AG10803 (cell line): Measurements from ENCODE around the gene IGF1R.

Source experiments
- DNase-seq: peaks from one replicate; pipeline ENCODE4 v3.0.0; 2010; ENCODE audit warnings: low read depth
- H3K4me3 ChIP-seq: 2 replicates; pipeline ENCODE4 v1.5.1; 2011; ENCODE audit warnings: mild to moderate bottlenecking, low read length, control low read depth
- TF ChIP-seq, protein P1 (sequence below): conservative IDR thresholded peaks from 2 replicates; pipeline ENCODE4 v1.5.1; 2011; ENCODE audit warnings: mild to moderate bottlenecking, low read length, control low read depth, inconsistent platforms

Gene IGF1R

DNA sequence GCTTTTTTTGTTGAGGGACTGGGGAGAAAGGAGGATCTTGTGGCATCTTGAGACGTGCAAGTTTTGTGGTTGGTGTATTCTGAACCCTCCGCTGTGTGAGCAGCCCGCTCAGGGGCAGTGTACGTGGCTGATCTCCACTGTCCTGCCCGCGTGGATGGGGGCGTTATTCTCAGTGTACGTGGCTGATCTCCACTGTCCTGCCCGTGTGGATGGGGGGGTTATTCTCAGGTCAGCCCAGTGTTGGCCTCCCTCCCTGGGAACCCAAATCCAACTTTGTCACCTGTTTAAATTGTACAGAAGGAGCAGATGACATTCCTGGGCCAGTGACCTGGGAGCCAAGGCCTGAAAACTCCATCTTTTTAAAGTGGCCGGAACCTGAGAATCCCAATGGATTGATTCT lies 275.2 kb downstream of the IGF1R start:
- no peak for DNase-seq
- no peak overlapping the region for H3K4me3 ChIP-seq
- TF ChIP-seq, protein P1, sequence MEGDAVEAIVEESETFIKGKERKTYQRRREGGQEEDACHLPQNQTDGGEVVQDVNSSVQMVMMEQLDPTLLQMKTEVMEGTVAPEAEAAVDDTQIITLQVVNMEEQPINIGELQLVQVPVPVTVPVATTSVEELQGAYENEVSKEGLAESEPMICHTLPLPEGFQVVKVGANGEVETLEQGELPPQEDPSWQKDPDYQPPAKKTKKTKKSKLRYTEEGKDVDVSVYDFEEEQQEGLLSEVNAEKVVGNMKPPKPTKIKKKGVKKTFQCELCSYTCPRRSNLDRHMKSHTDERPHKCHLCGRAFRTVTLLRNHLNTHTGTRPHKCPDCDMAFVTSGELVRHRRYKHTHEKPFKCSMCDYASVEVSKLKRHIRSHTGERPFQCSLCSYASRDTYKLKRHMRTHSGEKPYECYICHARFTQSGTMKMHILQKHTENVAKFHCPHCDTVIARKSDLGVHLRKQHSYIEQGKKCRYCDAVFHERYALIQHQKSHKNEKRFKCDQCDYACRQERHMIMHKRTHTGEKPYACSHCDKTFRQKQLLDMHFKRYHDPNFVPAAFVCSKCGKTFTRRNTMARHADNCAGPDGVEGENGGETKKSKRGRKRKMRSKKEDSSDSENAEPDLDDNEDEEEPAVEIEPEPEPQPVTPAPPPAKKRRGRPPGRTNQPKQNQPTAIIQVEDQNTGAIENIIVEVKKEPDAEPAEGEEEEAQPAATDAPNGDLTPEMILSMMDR, result no peak

DNA sequence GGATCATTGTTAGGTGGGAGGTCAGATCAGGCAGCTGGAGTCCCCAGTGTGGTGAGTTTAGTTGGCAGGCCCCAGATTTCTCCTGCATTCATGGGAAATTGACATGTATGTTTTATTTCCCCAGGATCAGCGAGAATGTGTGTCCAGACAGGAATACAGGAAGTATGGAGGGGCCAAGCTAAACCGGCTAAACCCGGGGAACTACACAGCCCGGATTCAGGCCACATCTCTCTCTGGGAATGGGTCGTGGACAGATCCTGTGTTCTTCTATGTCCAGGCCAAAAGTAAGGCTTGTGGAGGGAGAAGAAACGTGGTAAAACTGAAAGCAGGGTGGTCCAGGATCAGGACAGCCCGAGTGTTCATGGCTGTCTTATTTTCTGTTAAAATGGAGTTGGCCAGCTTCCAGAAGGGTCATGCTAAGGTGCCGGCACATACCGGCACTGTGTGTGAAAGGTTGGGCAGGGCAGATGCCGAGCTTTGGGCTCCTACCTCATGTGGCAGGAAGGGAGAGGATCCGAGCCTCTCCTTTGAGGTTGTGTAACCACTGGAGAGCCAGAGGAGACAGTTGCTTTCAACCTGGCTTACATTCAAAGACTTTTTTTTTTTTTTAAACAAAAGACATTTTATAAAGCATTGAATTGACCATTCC lies 276.2 kb downstream of the IGF1R start:
- TF ChIP-seq, protein P1, result no peak
- no peak for DNase-seq
- H3K4me3 ChIP-seq, result no peak overlapping the region

DNA sequence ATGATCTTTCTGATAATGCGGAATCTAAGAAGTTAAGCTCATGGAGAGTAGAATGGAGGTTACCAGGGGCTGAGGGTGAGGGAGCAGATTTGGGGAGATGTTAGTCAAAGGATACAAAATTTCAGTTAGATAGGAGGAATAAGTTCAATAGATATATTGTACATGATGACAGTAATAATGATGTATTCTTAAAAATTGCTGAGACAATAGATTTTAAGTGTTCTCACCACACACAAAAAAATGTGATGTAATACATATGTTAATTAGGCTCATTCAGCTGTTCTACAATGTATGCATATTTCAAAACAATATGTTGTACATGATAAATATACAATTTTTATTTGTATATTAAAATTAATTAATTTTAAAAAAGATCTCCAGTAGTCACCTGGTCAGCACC lies 277.9 kb downstream of the IGF1R start:
- TF ChIP-seq, protein P1, result no peak
- DNase-seq, result no peak
- no peak overlapping the region for H3K4me3 ChIP-seq

DNA sequence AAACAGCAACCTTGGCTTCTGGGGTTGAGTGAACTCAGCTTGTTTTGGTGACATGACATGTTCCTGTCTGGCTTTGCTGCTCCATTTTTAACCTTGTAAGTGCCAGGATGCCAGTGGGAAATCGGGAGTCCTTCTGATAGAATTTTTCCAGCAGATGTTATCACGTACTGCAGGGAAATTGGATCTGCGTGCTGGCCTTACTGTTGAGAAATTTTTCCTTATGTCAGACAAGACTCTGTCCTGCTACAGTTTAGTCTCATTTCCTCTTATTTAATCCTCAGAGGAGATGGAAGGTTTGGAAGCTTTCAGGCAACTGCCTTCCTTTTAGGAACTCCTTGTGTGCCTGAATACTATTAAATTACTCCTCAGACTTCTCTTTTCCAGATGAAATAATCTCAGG lies 278.7 kb downstream of the IGF1R start:
- DNase-seq, result no peak
- TF ChIP-seq, protein P1, result no peak
- no peak overlapping the region for H3K4me3 ChIP-seq

DNA sequence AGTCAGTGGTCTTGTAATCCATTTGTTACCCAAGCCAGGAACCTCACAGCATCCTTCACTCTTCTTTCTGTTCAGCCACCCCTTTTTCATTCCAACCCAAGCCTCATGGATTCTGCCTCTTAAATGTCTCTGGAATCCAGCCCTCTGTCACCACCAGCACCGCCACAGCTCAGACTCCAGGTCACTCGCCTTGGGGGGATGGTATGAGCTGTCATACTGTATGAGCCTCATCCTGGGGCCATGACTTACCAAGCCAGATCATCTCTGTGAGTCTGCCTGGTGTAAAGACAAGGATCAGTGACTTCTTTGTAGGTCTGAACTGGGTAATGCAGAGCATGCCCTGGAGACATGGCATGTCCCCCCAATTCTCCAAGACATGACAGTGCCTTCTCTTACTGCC lies 279.7 kb downstream of the IGF1R start:
- no peak overlapping the region for H3K4me3 ChIP-seq
- DNase-seq, result no peak
- TF ChIP-seq, protein P1, result no peak

DNA sequence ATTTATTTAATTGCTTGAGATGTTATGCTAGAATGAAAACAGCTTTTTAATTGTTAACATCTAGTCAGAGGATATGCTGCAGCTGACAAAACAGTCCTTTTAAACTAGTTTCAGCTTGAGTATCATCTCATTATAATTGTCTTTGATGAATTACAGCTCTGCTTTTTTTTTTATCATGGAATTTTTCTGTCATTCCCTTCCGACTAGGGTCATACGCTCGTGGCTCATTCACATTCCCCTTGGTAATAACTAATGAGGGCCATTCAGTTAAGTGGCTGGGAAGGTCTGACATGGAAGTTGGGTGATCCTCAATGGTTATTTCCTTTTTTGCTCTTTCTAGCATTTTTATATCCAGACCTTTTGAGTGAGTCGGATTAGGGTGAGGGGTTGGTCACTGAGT lies 282.2 kb downstream of the IGF1R start:
- H3K4me3 ChIP-seq, result no peak overlapping the region
- TF ChIP-seq, protein P1, result no peak
- DNase-seq, result no peak

DNA sequence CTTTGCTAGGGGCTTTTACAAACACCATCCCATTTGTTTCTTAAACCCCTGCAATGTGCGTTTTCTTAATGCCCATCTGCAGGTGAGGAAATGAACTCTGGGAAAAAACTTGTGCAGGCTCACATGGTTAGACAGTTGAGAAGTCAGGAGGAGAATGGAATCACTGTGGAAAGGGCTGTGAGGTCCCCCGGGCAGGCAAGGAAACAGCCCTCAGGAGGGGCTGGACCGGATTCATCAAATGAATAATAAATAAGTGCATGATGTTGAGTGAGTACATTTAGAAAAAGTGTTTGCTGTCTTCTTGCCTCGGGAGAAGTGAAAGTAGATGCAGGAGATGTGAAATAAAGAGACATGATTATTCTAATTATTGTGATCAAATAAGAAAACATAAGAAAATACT lies 282.7 kb downstream of the IGF1R start:
- DNase-seq, result no peak

More for the DNA sequence above, 282.7 kb downstream of the IGF1R start:
- H3K4me3 ChIP-seq, result no peak overlapping the region
- TF ChIP-seq, protein P1, result no peak
